H9 (cell line): ENCODE data around the gene CNR1. TPM values are rescaled to one million over a fixed set of nuclear protein-coding genes. Genes with fewer than 3 reads are reported as not detected.

Experiments used
- DNase-seq: peaks from one replicate; pipeline ENCODE4 v3.0.0-alpha.2; 2017
- H2AFZ ChIP-seq: one replicate; pipeline ENCODE4 v1.6.1; 2013; ENCODE audit warnings: mild to moderate bottlenecking, low read length, control low read depth, moderate library complexity
- H2AK5ac ChIP-seq: 2 replicates; pipeline ENCODE4 v1.6.1; 2013; ENCODE audit warnings: low read length, control low read depth, mixed read lengths; ENCODE audit not compliant: insufficient read length
- H2BK120ac ChIP-seq: one replicate; pipeline ENCODE4 v1.6.1; 2013; ENCODE audit warnings: low read depth, mild to moderate bottlenecking, low read length, control low read depth, inconsistent platforms; ENCODE audit not compliant: poor library complexity, severe bottlenecking
- H2BK12ac ChIP-seq: 2 replicates; pipeline ENCODE4 v1.6.1; 2013; ENCODE audit warnings: low read length, control low read depth, mixed read lengths, low read depth; ENCODE audit not compliant: insufficient read length
- H2BK15ac ChIP-seq: 2 replicates; pipeline ENCODE4 v1.6.1; 2013; ENCODE audit warnings: low read depth, low read length, control low read depth
- H2BK20ac ChIP-seq: one replicate; pipeline ENCODE4 v1.6.1; 2013; ENCODE audit warnings: low read depth, mild to moderate bottlenecking, low read length, control low read depth, inconsistent platforms; ENCODE audit not compliant: poor library complexity, severe bottlenecking
- H2BK5ac ChIP-seq: 2 replicates; pipeline ENCODE4 v1.6.1; 2013; ENCODE audit warnings: low read length, control low read depth, mixed read lengths; ENCODE audit not compliant: insufficient read length
- H3K14ac ChIP-seq: 2 replicates; pipeline ENCODE4 v1.6.1; 2013; ENCODE audit warnings: low read length, control low read depth; ENCODE audit not compliant: insufficient read depth
- H3K18ac ChIP-seq: 2 replicates; pipeline ENCODE4 v1.6.1; 2013; ENCODE audit warnings: low read depth, mild to moderate bottlenecking, mixed read lengths, low read length, control low read depth; ENCODE audit not compliant: insufficient read length
- H3K23ac ChIP-seq: 2 replicates; pipeline ENCODE4 v1.6.1; 2013; ENCODE audit warnings: low read length, control low read depth, mixed read lengths, low read depth; ENCODE audit not compliant: insufficient read length
- H3K23me2 ChIP-seq: 2 replicates; pipeline ENCODE4 v1.6.1; 2013; ENCODE audit warnings: low read depth, mild to moderate bottlenecking, mixed read lengths, low read length, control low read depth; ENCODE audit not compliant: insufficient read length, poor library complexity, severe bottlenecking
- H3K27ac ChIP-seq: 2 replicates; pipeline ENCODE4 v1.5.1; 2013; ENCODE audit warnings: low read length, control low read depth, mixed read lengths, low read depth; ENCODE audit not compliant: insufficient read length
- H3K27me3 ChIP-seq: 2 replicates; pipeline ENCODE4 v1.6.1; 2013; ENCODE audit warnings: low read length, control low read depth, inconsistent platforms; ENCODE audit not compliant: insufficient read depth
- H3K4ac ChIP-seq: 2 replicates; pipeline ENCODE4 v1.6.1; 2013; ENCODE audit warnings: low read depth, mild to moderate bottlenecking, control low read depth, inconsistent platforms, low read length, moderate library complexity
- H3K4me1 ChIP-seq: 2 replicates; pipeline ENCODE4 v1.6.1; 2013; ENCODE audit warnings: low read length, control low read depth, inconsistent platforms; ENCODE audit not compliant: insufficient read depth
- H3K4me2 ChIP-seq: 2 replicates; pipeline ENCODE4 v1.6.1; 2013; ENCODE audit warnings: low read length, control low read depth, mixed read lengths; ENCODE audit not compliant: insufficient read length, insufficient read depth
- H3K56ac ChIP-seq: 2 replicates; pipeline ENCODE4 v1.6.1; 2013; ENCODE audit warnings: low read depth, mild to moderate bottlenecking, mixed read lengths, low read length, control low read depth; ENCODE audit not compliant: insufficient read length
- H3K79me1 ChIP-seq: 2 replicates; pipeline ENCODE4 v1.6.1; 2013; ENCODE audit warnings: low read depth, mild to moderate bottlenecking, moderate library complexity, low read length, control low read depth, inconsistent platforms; ENCODE audit not compliant: insufficient read depth, poor library complexity, severe bottlenecking
- H3K79me2 ChIP-seq: 2 replicates; pipeline ENCODE4 v1.6.1; 2013; ENCODE audit warnings: low read length, control low read depth, inconsistent platforms; ENCODE audit not compliant: insufficient read depth
- H3K9ac ChIP-seq: 2 replicates; pipeline ENCODE4 v1.6.1; 2013; ENCODE audit warnings: low read length, control low read depth, mixed read lengths; ENCODE audit not compliant: insufficient read length; ENCODE audit errors: extremely low read depth
- H3K9me3 ChIP-seq: one replicate; pipeline ENCODE4 v1.6.1; 2013; ENCODE audit warnings: low read depth, low read length, inconsistent platforms; ENCODE audit not compliant: control insufficient read depth
- H3T11ph ChIP-seq: one replicate; pipeline ENCODE4 v1.6.1; 2013; ENCODE audit warnings: mild to moderate bottlenecking, low read length, control low read depth, inconsistent platforms
- H4K20me1 ChIP-seq: one replicate; pipeline ENCODE4 v1.6.1; 2013; ENCODE audit not compliant: control insufficient read depth, insufficient read length, insufficient read depth
- H4K5ac ChIP-seq: 2 replicates; pipeline ENCODE4 v1.6.1; 2013; ENCODE audit warnings: low read depth, mild to moderate bottlenecking, mixed read lengths, low read length, control low read depth; ENCODE audit not compliant: insufficient read length
- H4K8ac ChIP-seq: replicated peaks from 2 replicates; pipeline ENCODE4 v1.6.1; 2013; ENCODE audit warnings: low read length, control low read depth, mixed read lengths, low read depth; ENCODE audit not compliant: insufficient read length
- H4K91ac ChIP-seq: 2 replicates; pipeline ENCODE4 v1.6.1; 2013; ENCODE audit warnings: low read depth, mild to moderate bottlenecking, moderate library complexity, mixed read lengths, low read length, control low read depth; ENCODE audit not compliant: insufficient read length
- H3K27ac Mint-ChIP-seq, 3 experiments: 2 replicates in 2 of 3; 3 replicates in 1 of 3; pipeline ENCODE4 v1.8.0; 2020 to 2021; ENCODE audit warnings: mixed read lengths in 3 of 3, mild to moderate bottlenecking in 1 of 3, moderate library complexity in 1 of 3
- H3K27me3 Mint-ChIP-seq: 2 replicates; pipeline ENCODE4 v1.8.0; 2021; ENCODE audit warnings: low read depth, mild to moderate bottlenecking, moderate library complexity, mixed read lengths
- H3K36me3 Mint-ChIP-seq, 3 experiments: 2 replicates in 2 of 3; 3 replicates in 1 of 3; pipeline ENCODE4 v1.8.0; 2020 to 2021; ENCODE audit warnings: low read depth in 3 of 3, mixed read lengths in 3 of 3; ENCODE audit not compliant: insufficient read depth in 1 of 3
- H3K4me1 Mint-ChIP-seq, 2 experiments: 2 replicates each; pipeline ENCODE4 v1.8.0; 2020; ENCODE audit warnings: mixed read lengths in 2 of 2
- H3K4me3 Mint-ChIP-seq, 2 experiments: 2 replicates in 1 of 2; 3 replicates in 1 of 2; pipeline ENCODE4 v1.8.0; 2020 to 2021; ENCODE audit warnings: mild to moderate bottlenecking in 2 of 2, mixed read lengths in 2 of 2, moderate library complexity in 1 of 2
- H3K9me3 Mint-ChIP-seq, 2 experiments: 2 replicates in 1 of 2; 3 replicates in 1 of 2; pipeline ENCODE4 v1.8.0; 2020; ENCODE audit warnings: mild to moderate bottlenecking in 2 of 2, mixed read lengths in 2 of 2, moderate library complexity in 1 of 2
- CTCF ChIP-seq: fragments of 200-600 bp; sonication (generic); conservative IDR thresholded peaks from 3 replicates; pipeline ENCODE4 v1.8.0; 2021; ENCODE audit warnings: antibody characterized with exemption, mild to moderate bottlenecking
- WGBS: extraction: QIAGEN DNeasy Blood & Tissue Kit; methylation state at CpG from one replicate; pipeline ENCODE4 v1.1.7; 2013; ENCODE audit warnings: missing lambda C conversion rate, low lambda C conversion rate, mixed read lengths; ENCODE audit not compliant: insufficient read length; ENCODE audit errors: extremely low coverage; 5-methylcytosine and 5-hydroxymethylcytosine counted together
- total RNA-seq: library from RNA; stranded (reverse); gene quantifications from 2 replicates; pipeline ENCODE4 v1.2.1, GENCODE V29; 2021

The CNR1 gene
- total RNA-seq, 1 experiment from 2014 or later, result 0.72 TPM

GRCh38 chr6:88137915-88138314 lies 28.2 kb downstream of the CNR1 start:
- no peak overlapping the region for H3T11ph ChIP-seq
- no peak overlapping the region for H3K4ac ChIP-seq
- Mint-ChIP-seq H3K9me3 (no peaks in the 10 kb centered on the region), H3K4me1 (peaks cover 25 to 28% of the 10 kb centered on the region in 2 experiments), H3K4me3 (no peak overlapping the region), H3K36me3 (no peaks in the 10 kb centered on the region; a peak in 1 of 7 replicates), H3K27me3 (peaks cover 14% of the 10 kb centered on the region), H3K27ac (no peak overlapping the region)
- DNase-seq, result no peak
- no peak overlapping the region for H3K18ac ChIP-seq
- no peak overlapping the region for H4K5ac ChIP-seq
- no peak overlapping the region for H3K23ac ChIP-seq
- H3K9ac ChIP-seq, result no peak overlapping the region
- H2BK5ac ChIP-seq, result no peak overlapping the region
- no peaks in the 10 kb centered on the region for H4K20me1 ChIP-seq
- H4K91ac ChIP-seq, result no peak overlapping the region
- H3K56ac ChIP-seq, result no peak overlapping the region
- no peak overlapping the region for H3K14ac ChIP-seq
- no CpG with 5 or more reads among the region's 1 CpG for WGBS
- H3K4me1 ChIP-seq, result 0 out of 2 replicates have a peak, but pooled peaks cover 2% of the 10 kb centered on the region
- H3K27ac ChIP-seq, result no peak overlapping the region
- no peak overlapping the region for H2AK5ac ChIP-seq
- H3K27me3 ChIP-seq, result no peaks in the 10 kb centered on the region
- no peak for TF ChIP-seq CTCF
- no peaks in the 10 kb centered on the region for H3K23me2 ChIP-seq
- H3K79me1 ChIP-seq, result no peaks in the 10 kb centered on the region
- H2AFZ ChIP-seq, result no peak overlapping the region
- H2BK20ac ChIP-seq, result no peak overlapping the region
- H2BK15ac ChIP-seq, result no peak overlapping the region
- H3K4me2 ChIP-seq, result no peak overlapping the region
- H3K79me2 ChIP-seq, result no peaks in the 10 kb centered on the region
- H3K9me3 ChIP-seq, result no peaks in the 10 kb centered on the region
- H2BK12ac ChIP-seq, result no peak overlapping the region
- H4K8ac ChIP-seq, result no peak overlapping the region
- no peak overlapping the region for H2BK120ac ChIP-seq
